ENCODE measurements around the gene P2RY8.
"Not testable (repeated sequence)": the region's sequence is repeated elsewhere in the genome, so short reads cannot be mapped to it uniquely, and the experiment has no call there.

Gene P2RY8

DNA sequence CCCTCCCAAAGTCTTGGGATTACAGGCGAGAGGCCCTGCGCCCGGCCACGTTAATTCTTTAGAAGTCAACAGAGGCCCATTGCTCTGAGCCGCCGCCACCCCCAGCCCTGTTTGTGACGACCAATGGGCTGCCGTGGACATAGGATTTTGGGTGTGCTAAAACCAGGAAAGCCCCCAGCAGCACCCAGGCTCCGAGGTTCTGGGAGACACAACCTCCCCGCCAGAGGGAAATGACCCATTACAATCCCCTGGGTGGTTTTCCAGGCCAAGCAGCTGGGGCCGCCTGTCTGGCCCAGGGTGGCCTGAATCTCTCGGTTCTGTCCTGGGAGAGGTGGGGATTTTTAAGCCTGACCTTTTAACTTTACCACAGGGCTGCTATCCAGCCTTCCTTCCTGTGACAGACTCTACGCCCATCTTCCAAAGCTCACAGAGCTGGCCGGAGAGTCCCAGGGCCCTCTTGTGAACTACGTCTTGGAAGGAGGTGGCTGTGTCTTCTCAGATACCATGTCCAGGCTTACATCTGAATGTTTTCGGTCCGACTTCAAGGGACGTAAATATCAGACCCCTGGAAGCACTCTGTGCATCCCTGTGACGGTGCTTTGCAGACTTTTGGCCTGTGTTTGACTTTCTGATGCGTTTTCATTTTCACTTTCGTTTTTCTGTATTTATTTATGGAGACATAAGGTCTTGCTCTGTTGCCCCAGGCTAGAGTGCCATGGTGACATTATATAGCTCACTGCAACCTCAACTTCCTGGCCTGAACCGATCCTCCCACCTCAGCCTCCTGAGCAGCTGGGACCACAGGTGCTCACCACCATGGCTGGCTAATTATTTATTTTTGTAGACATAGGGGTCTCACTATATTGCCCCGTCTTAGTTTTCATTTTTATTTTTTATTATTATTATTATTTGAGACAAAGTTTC is 36.0 kb downstream of the P2RY8 start:
- no peak overlapping the region for H3K4me3 ChIP-seq (ENCODE audit: low read length)
- TF ChIP-seq, protein P1, sequence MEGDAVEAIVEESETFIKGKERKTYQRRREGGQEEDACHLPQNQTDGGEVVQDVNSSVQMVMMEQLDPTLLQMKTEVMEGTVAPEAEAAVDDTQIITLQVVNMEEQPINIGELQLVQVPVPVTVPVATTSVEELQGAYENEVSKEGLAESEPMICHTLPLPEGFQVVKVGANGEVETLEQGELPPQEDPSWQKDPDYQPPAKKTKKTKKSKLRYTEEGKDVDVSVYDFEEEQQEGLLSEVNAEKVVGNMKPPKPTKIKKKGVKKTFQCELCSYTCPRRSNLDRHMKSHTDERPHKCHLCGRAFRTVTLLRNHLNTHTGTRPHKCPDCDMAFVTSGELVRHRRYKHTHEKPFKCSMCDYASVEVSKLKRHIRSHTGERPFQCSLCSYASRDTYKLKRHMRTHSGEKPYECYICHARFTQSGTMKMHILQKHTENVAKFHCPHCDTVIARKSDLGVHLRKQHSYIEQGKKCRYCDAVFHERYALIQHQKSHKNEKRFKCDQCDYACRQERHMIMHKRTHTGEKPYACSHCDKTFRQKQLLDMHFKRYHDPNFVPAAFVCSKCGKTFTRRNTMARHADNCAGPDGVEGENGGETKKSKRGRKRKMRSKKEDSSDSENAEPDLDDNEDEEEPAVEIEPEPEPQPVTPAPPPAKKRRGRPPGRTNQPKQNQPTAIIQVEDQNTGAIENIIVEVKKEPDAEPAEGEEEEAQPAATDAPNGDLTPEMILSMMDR (conservative IDR thresholded peaks at IDR 0.05; ENCODE audit: low read depth, low read length) = no peak
- DNase-seq (ENCODE audit: low read depth) = no peak

DNA sequence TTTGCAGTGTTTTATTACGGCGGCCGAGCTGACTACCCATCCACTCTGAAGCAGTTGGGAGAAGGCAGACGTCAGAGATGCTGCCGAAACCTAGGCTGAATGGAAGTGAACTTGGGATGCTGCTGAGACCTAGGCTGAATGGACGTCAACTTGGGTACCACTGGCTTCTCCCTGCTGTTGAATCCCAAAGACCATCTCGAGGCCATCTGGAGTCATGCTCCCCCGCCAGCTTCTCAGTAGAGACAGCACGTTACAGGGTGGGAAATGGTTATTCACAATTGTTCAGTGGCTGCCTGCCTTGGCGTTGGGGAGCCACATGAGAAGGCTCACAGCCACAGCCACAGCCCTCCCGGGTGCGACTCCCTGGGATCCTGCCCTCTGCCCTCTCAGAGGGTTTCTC is 40.9 kb downstream of the P2RY8 start:
- TF ChIP-seq, protein P1 (conservative IDR thresholded peaks at IDR 0.05; ENCODE audit: low read depth, low read length) = no peak

DNA sequence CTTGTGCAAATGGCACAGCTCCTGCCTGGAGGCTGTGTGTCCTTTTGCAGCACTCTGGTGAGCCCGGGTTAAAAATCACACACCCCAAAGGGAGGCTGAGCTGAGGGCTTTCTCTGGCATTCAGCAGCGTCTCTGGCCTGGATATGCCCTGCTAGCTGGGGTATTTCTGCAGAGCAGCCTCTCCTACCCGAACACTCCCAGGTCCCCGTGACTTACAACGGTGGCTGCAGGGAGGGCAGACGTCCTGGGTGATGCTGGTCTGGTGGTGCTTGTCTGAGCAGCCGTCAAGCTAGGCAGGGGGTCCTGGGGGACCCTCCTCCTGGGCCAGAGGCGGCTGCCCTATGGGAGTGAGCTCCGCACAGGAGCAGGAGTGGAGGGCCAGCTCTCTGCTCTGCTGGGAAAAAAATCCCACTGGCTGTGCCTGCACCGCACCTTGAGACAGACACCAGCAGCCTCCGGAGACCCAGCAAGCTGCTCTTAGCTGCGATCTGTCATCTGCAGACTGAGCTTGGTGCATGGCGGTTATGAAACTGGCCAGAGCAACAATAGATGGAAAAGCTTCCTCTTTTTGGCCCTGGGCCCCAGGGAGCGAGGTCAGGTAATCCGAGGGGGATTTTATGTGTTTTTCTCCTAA is 43.0 kb downstream of the P2RY8 start:
- no peak overlapping the region for H3K4me3 ChIP-seq (ENCODE audit: low read length)
- DNase-seq (ENCODE audit: low read depth) = no peak

More for the DNA sequence above, 40.9 kb downstream of the P2RY8 start:
- DNase-seq (ENCODE audit: low read depth) = no peak
- no peak overlapping the region for H3K4me3 ChIP-seq (ENCODE audit: low read length)

DNA sequence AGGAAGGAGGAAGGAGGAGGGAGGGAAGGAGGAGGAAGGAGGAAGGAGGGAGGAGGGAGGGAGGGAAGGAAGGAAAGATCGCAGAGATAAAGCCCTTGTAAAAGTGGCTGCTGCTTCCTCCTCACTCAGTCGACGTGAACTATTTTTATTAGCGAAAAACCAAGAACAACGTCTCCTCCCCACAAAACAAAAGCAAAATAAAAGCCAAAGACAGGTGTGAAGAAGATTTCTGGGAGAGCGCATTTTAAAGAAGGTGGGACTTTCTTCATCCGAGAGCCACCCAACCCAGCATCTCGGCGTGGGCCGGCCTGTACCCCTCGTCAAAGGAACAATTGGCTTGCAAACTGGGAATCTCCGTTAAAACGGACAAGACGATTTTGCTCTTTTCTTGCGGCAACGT is 43.6 kb downstream of the P2RY8 start:
- H3K4me3 ChIP-seq (ENCODE audit: low read length) = no peak overlapping the region
- TF ChIP-seq, protein P1 (conservative IDR thresholded peaks at IDR 0.05; ENCODE audit: low read depth, low read length) = no peak
- no peak for DNase-seq (ENCODE audit: low read depth)

More for the DNA sequence above, 43.0 kb downstream of the P2RY8 start:
- TF ChIP-seq, protein P1 (conservative IDR thresholded peaks at IDR 0.05; ENCODE audit: low read depth, low read length) = no peak

DNA sequence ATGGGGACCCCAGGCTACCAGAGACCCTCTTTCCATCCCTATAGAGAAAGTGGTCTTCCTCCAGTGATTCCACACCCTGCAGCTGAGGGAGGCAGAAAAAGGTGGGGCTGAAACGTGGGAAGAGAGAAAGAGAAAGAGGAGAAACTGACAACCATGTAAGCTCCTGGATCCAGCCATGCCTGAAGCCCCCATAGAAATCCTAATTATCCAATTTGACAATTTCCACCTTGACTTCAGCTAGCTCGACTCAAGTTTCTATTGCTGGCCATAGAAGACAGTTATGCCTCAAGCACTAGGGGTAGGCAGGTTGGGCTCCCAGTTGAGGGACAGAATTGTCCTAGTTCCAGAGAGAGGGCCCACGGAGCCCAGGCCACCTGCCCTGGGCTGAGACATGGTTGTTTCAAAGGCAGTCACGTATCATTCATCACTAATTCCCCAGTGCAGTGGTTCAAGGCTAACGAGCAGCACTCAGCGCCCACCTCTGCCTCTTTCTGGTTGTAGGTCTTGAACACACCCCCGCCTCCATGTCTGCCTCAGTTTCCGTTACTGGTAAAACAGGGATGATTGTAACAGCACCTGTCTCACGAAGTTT is 44.5 kb downstream of the P2RY8 start:
- H3K4me3 ChIP-seq (ENCODE audit: low read length) = no peak overlapping the region
- TF ChIP-seq, protein P1 (conservative IDR thresholded peaks at IDR 0.05; ENCODE audit: low read depth, low read length) = no peak
- DNase-seq (ENCODE audit: low read depth) = no peak

DNA sequence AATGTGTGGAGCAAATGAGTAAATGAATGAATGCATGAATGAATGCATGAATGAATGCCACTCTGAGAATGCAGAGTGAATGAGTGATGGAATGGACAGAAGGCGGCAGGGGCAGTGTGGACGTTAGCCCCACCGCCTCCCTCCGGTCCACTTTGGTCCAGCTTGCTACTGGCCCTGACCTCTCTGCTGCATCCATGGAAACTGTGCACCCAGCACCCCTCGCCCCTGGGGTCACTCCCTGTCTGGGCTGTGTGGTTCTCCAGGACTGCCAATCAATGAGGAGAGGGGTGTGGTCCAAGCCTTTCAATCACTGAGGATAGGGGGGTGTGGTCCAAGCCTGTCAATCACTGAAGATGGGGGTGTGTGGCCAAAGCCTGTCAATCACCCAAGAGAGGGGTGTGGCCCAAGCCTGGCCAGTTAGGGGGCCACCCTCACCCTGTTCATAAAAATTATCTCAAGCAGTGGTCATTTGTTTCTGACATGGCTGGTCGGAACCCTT is 45.1 kb downstream of the P2RY8 start:
- no peak for DNase-seq (ENCODE audit: low read depth)
- no peak overlapping the region for H3K4me3 ChIP-seq (ENCODE audit: low read length)
- TF ChIP-seq, protein P1 (conservative IDR thresholded peaks at IDR 0.05; ENCODE audit: low read depth, low read length) = no peak

DNA sequence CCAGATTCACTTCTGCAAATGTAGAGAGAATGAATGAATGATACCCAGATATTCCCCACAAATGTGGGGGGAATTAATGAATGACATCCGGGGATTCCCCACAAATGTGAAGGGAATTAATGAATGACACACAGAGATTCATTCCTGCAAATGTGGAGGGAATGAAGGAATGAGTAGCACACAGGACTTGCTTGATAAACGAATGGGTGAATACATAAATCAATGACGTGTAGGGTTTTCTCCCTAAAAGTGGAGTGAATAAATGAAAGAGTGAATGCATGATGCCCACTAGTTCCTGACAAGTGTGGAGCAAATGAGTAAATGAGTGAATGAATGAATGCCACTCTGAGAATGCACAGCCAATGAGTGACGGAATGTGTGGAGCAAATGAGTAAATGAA is 45.7 kb downstream of the P2RY8 start:
- DNase-seq (ENCODE audit: low read depth); H3K4me3 ChIP-seq (ENCODE audit: low read length): not testable (repeated sequence)

DNA sequence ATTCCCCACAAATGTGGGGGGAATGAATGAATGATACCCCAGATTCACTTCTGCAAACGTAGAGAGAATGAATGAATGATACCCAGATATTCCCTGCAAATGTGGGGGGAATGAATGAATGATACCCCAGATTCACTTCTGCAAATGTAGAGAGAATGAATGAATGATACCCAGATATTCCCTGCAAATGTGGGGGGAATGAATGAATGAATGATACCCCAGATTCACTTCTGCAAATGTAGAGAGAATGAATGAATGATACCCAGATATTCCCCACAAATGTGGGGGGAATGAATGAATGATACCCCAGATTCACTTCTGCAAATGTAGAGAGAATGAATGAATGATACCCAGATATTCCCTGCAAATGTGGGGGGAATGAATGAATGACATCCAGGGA is 46.3 kb downstream of the P2RY8 start:
- not testable (repeated sequence) for H3K4me3 ChIP-seq (ENCODE audit: low read length); DNase-seq (ENCODE audit: low read depth)

DNA sequence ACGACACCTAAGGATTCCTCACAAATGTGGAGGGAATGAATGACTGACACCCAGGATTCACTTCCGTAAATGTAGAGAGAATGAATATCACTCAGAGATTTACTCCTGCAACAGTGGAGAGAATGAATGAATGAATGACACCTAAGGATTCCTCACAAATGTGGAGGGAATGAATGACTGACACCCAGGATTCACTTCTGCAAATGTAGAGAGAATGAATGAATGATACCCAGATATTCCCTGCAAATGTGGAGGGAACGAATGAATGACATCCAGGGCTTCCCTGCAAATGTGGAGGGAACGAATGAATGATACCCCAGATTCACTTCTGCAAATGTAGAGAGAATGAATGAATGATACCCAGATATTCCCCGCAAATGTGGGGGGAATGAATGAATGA is 47.6 kb downstream of the P2RY8 start:
- DNase-seq (ENCODE audit: low read depth); H3K4me3 ChIP-seq (ENCODE audit: low read length): not testable (repeated sequence)

All from retinal pigment epithelial cell (primary cell).